Naive thymus-derived CD4-positive, alpha-beta T cell (primary cell): Measurements from ENCODE around the gene TFEB. TPM values are rescaled to one million over a fixed set of nuclear protein-coding genes. Genes with fewer than 3 reads are reported as not detected.

Source experiments
- ATAC-seq: fragments of 150-1000 bp; cut with Tn5 transposase; 2 replicates; pipeline ENCODE4 v1.10.0; 2021; ENCODE audit warnings: mild to moderate bottlenecking, moderate library complexity
- CTCF ChIA-PET: fragments of 350-600 bp; sonication (Branson Sonifier 250); formaldehyde crosslinking; loops from one replicate; lab custom pipeline; 2021; ENCODE audit warnings: antibody characterized with exemption; lab: Charles Lee
- POLR2A ChIA-PET: fragments of 350-600 bp; sonication (Branson Sonifier 250); formaldehyde crosslinking; loops from one replicate; lab custom pipeline; 2021; ENCODE audit warnings: antibody characterized with exemption, inconsistent platforms; lab: Charles Lee
- DNase-seq, 9 donors: peaks; one replicate each; pipeline versions ENCODE4 v3.0.0 to v3.0.0-alpha.2; 2020 to 2022; ENCODE audit warnings: mixed read lengths in 1 of 9
- H3K27ac ChIP-seq: one replicate; pipeline ENCODE4 v1.7.0; 2013; ENCODE audit warnings: mild to moderate bottlenecking, low read depth, low read length, moderate library complexity
- H3K27me3 ChIP-seq, 2 donors: one replicate each; pipeline ENCODE4 v1.7.0; 2013; ENCODE audit warnings: low read length in 2 of 2, mild to moderate bottlenecking in 2 of 2, moderate library complexity in 2 of 2; ENCODE audit not compliant: control insufficient read depth in 2 of 2, insufficient read depth in 2 of 2
- H3K36me3 ChIP-seq, 3 experiments: 1 replicate in 2 of 3; 2 replicates in 1 of 3; pipeline ENCODE4 v1.7.0; 2013; ENCODE audit warnings: low read length in 3 of 3, mild to moderate bottlenecking in 3 of 3, moderate library complexity in 1 of 3; ENCODE audit not compliant: insufficient read depth in 3 of 3, control insufficient read depth in 2 of 3
- H3K4me1 ChIP-seq, 2 donors: one replicate each; pipeline ENCODE4 v1.7.0; 2013; ENCODE audit warnings: low read length in 2 of 2, mild to moderate bottlenecking in 2 of 2, moderate library complexity in 1 of 2; ENCODE audit not compliant: control insufficient read depth in 2 of 2, insufficient read depth in 2 of 2
- H3K4me3 ChIP-seq: 2 replicates; pipeline ENCODE4 v1.7.0; 2013; ENCODE audit warnings: mild to moderate bottlenecking, low read length
- H3K9me3 ChIP-seq, 3 experiments: 1 replicate in 2 of 3; 2 replicates in 1 of 3; pipeline ENCODE4 v1.7.0; 2013; ENCODE audit warnings: low read length in 3 of 3; ENCODE audit not compliant: control insufficient read depth in 2 of 3
- H3K27ac Mint-ChIP-seq, 9 donors: one replicate each; pipeline ENCODE4 v1.8.0; 2020 to 2022; ENCODE audit warnings: mixed read lengths in 9 of 9, mild to moderate bottlenecking in 8 of 9, moderate library complexity in 5 of 9, inconsistent platforms in 2 of 9
- H3K27me3 Mint-ChIP-seq, 5 donors: one replicate each; pipeline ENCODE4 v1.8.0; 2021 to 2022; ENCODE audit warnings: mixed read lengths in 5 of 5, mild to moderate bottlenecking in 1 of 5
- H3K36me3 Mint-ChIP-seq, 5 donors: one replicate each; pipeline ENCODE4 v1.8.0; 2020 to 2022; ENCODE audit warnings: mixed read lengths in 5 of 5, mild to moderate bottlenecking in 3 of 5, inconsistent platforms in 1 of 5
- H3K4me1 Mint-ChIP-seq, 7 donors: one replicate each; pipeline ENCODE4 v1.8.0; 2020 to 2022; ENCODE audit warnings: mixed read lengths in 7 of 7, mild to moderate bottlenecking in 3 of 7, inconsistent platforms in 1 of 7
- H3K4me3 Mint-ChIP-seq, 10 donors: one replicate each; pipeline ENCODE4 v1.8.0; 2020 to 2022; ENCODE audit warnings: mild to moderate bottlenecking in 10 of 10, mixed read lengths in 10 of 10, moderate library complexity in 6 of 10, inconsistent platforms in 2 of 10
- H3K9me3 Mint-ChIP-seq, 11 donors: one replicate each; pipeline ENCODE4 v1.8.0; 2020 to 2022; ENCODE audit warnings: mixed read lengths in 11 of 11, mild to moderate bottlenecking in 4 of 11, inconsistent platforms in 1 of 11, moderate library complexity in 1 of 11
- intact Hi-C, 2 donors: fragments of 100-400 bp; cut with micrococcal nuclease; formaldehyde crosslinking; loops; one replicate each; pipeline ENCODE4 v1.15.1; 2023
- polyA plus RNA-seq, 2 donors: library from polyadenylated mRNA; unstranded; fragments of 300-500 nt; fragmentation: Illumina TruSeq; gene quantifications; one replicate each; pipeline ENCODE4 v1.2.3, GENCODE V29; 2021
- total RNA-seq, 6 experiments: library from RNA in 5 of 6; stranded (reverse) in 5 of 6; gene quantifications; 1 replicate in 5 of 6; 2 replicates in 1 of 6; pipeline ENCODE4 v1.2.3 and lab custom pipeline; 2021 to 2026

TFEB gene
- total and polyA plus RNA-seq, 7 experiments from 2014 or later: 2.4 to 39.9 (median 8.0) TPM

DNA sequence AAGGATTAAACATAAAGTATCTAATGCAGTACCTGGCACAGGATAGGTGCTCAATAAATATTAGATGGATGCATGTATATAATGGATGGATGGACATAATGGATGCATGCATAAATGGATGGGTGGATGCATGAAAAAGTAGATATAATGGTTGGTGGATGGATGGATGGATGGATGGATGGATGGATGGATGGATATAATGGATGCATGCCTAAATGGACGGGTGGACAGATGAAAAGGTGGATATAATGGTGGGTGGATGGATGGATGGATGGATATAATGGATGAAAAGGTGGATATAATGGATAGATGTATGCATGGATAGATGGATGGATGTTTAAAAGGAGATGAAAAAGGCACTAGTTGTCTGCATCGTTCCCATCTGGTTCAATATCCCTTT, 26.0 kb downstream of the TFEB start:
- H3K36me3 Mint-ChIP-seq: peaks cover 0 to 4% (median 3%) of the 10 kb centered on the region in 5 donors
- ATAC-seq (no peak), DNase-seq (no peak)
- no peaks in the 10 kb centered on the region for H3K9me3 ChIP-seq
- no peak overlapping the region for H3K27ac Mint-ChIP-seq
- H3K27me3 ChIP-seq: no peaks in the 10 kb centered on the region
- no peaks in the 10 kb centered on the region for H3K9me3 Mint-ChIP-seq
- POLR2A ChIA-PET: interaction anchor here (1.0 kb wide), 1 partner anchor 13 kb away, joined by 4 read pairs; no protein-coding TSS in a partner anchor
- no peak overlapping the region for H3K27ac ChIP-seq
- H3K4me1 ChIP-seq: peaks cover 26 to 31% of the 10 kb centered on the region in 2 donors
- peaks cover 33 to 56% (median 36%) of the 10 kb centered on the region in 7 donors for H3K4me1 Mint-ChIP-seq
- CTCF ChIA-PET: no interaction called here
- H3K36me3 ChIP-seq: no peaks in the 10 kb centered on the region
- H3K4me3 Mint-ChIP-seq: no peak overlapping the region
- no peak overlapping the region for H3K4me3 ChIP-seq
- no peaks in the 10 kb centered on the region for H3K27me3 Mint-ChIP-seq
- intact Hi-C loops: no loop called here

DNA sequence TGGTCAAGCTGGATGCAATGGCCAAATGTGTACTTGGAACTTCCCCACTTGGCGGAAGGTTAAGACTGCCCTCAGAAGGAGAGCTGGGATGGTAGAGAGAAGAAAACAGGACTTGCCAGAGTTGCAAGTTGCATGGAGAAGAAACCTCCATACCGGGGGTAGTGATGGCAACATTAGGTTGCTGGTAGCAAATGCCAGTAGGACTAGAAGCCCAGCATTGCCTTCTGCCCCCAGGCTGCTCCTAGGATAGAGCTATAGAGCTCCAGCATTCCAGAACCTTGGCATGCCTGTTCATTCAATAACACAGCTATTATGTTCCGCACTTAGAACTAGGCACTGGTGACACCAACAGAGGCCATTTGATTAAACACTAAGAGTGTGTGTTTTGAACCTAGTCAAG, 26.6 kb downstream of the TFEB start:
- Mint-ChIP-seq H3K4me1 (peaks cover 33 to 56% (median 36%) of the 10 kb centered on the region in 7 donors), H3K4me3 (peak overlapping the region in 3 of 10 donors; percentile 67 to 79 (median 70)), H3K9me3 (no peaks in the 10 kb centered on the region), H3K27ac (no peak overlapping the region), H3K27me3 (no peaks in the 10 kb centered on the region), H3K36me3 (peaks cover 0 to 4% (median 3%) of the 10 kb centered on the region in 5 donors)
- ChIA-PET POLR2A (interaction anchor here (1.0 kb wide), 1 partner anchor 13 kb away, joined by 4 read pairs; no protein-coding TSS in a partner anchor), CTCF (no interaction called here)
- Histone ChIP-seq H3K9me3 (no peaks in the 10 kb centered on the region), H3K4me3 (no peak overlapping the region), H3K4me1 (peaks cover 26 to 31% of the 10 kb centered on the region in 2 donors), H3K27me3 (no peaks in the 10 kb centered on the region), H3K27ac (no peak overlapping the region), H3K36me3 (no peaks in the 10 kb centered on the region)
- DNase-seq (no peak), ATAC-seq (no peak)
- intact Hi-C loops: no loop called here

DNA sequence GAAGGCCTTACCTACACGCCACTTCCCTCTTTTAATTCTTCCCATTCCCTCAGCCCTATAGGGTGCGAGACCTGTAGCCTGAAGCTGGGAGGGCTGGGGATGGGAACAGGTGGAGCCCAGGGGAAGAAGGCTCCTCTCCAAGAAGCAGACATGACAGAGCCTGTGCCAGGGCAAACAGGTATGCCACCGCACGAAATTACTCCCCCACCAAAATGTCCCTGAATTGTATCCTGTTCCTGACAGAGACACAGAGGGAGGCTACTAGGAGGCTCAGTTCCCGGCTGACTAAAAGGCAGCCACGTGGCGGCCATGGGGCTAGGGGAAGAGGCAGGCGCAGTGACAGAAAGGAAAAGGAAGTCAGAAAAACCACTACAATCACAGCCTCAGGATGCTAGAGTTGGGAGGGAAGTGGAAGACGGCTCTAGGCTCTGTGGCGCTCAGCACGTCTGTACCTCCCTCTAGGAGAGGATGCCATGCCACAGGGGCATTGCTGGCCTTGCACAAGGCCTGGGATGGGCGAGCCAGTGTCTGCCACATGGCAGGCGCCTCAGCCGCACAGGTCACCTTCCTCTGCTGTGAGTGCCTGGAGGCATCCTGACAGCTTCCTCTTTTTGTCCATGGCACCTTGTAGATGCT, 27.7 kb downstream of the TFEB start:
- DNase-seq: peak in 8 of 9 donors; percentile 26 to 57 (median 54)
- no peaks in the 10 kb centered on the region for H3K27me3 Mint-ChIP-seq
- ChIA-PET CTCF (interaction anchor here (0.7 kb wide), 1 partner anchor 27 kb away, joined by 3 read pairs; no protein-coding TSS in a partner anchor), POLR2A (no interaction called here)
- H3K9me3 ChIP-seq: no peaks in the 10 kb centered on the region
- peaks cover 26 to 31% of the 10 kb centered on the region in 2 donors for H3K4me1 ChIP-seq
- peaks cover 30 to 56% (median 36%) of the 10 kb centered on the region in 7 donors for H3K4me1 Mint-ChIP-seq
- no peak overlapping the region for H3K27ac ChIP-seq
- intact Hi-C loops: loop anchor here in 1 of 2 donors (1.0 to 2.0 kb wide), 2 partner anchors 25 to 28 kb away; partner anchors contain the start of gene TFEB
- peak; percentile 73 for ATAC-seq
- no peaks in the 10 kb centered on the region for H3K9me3 Mint-ChIP-seq
- H3K36me3 Mint-ChIP-seq: peaks cover 0 to 4% (median 3%) of the 10 kb centered on the region in 5 donors
- peak overlapping the region in 7 of 9 donors; percentile 4 to 86 (median 66) for H3K27ac Mint-ChIP-seq
- no peaks in the 10 kb centered on the region for H3K36me3 ChIP-seq
- peak overlapping the region; percentile 21 for H3K4me3 ChIP-seq
- H3K27me3 ChIP-seq: no peaks in the 10 kb centered on the region
- H3K4me3 Mint-ChIP-seq: peak overlapping the region; percentile 54 to 85 (median 74)

DNA sequence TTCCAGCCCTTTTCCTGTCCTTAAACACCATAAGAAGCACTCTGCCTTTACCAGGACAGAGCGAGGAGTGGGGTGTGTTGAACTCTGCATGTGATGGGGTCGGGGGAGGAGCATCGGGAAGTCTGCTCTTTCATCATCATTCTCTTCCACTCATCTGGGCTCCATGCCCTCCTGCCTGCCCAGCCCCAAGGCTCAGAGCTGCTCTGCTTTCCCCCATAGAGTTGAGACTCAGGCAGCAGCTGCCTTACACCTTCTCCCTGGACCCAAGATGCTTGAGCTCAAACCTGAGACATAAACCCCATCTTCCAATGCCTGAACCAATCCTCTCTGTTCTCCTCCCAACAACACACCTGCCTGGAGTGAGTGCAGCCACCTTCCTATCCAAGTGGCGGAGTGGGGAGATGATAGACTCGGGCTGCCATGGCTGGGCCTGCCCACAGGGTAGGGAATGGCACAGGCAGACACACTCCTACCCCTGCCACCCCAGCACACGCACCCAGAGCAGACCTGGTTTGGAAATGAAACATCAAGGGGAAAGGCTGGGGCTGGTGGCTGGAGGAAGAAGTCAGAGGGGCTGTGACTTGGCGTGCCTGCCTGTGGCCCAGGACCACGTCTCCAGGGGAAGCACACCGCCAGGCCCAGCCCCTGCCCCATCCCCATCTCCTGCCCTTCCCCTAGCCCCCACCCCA, 28.4 kb downstream of the TFEB start:
- intact Hi-C loops: loop anchor here (1.0 to 2.0 kb wide), 2 partner anchors 24 to 28 kb away; partner anchors contain the start of gene TFEB (in 2 of the 2)
- Histone ChIP-seq H3K4me1 (peaks cover 26 to 31% of the 10 kb centered on the region in 2 donors), H3K36me3 (no peaks in the 10 kb centered on the region), H3K4me3 (peak overlapping the region; percentile 9), H3K27me3 (no peaks in the 10 kb centered on the region), H3K27ac (no peak overlapping the region), H3K9me3 (no peaks in the 10 kb centered on the region)
- H3K4me3 Mint-ChIP-seq: peak overlapping the region in 9 of 10 donors; percentile 49 to 85 (median 70)
- peaks cover 30 to 56% (median 36%) of the 10 kb centered on the region in 7 donors for H3K4me1 Mint-ChIP-seq
- peak overlapping the region in 6 of 9 donors; percentile 7 to 86 (median 66) for H3K27ac Mint-ChIP-seq
- POLR2A ChIA-PET: no interaction called here
- no peak for ATAC-seq
- H3K27me3 Mint-ChIP-seq: no peaks in the 10 kb centered on the region
- H3K9me3 Mint-ChIP-seq: no peaks in the 10 kb centered on the region
- no peak for DNase-seq
- peaks cover 0 to 4% (median 3%) of the 10 kb centered on the region in 5 donors for H3K36me3 Mint-ChIP-seq
- CTCF ChIA-PET: no interaction called here

DNA sequence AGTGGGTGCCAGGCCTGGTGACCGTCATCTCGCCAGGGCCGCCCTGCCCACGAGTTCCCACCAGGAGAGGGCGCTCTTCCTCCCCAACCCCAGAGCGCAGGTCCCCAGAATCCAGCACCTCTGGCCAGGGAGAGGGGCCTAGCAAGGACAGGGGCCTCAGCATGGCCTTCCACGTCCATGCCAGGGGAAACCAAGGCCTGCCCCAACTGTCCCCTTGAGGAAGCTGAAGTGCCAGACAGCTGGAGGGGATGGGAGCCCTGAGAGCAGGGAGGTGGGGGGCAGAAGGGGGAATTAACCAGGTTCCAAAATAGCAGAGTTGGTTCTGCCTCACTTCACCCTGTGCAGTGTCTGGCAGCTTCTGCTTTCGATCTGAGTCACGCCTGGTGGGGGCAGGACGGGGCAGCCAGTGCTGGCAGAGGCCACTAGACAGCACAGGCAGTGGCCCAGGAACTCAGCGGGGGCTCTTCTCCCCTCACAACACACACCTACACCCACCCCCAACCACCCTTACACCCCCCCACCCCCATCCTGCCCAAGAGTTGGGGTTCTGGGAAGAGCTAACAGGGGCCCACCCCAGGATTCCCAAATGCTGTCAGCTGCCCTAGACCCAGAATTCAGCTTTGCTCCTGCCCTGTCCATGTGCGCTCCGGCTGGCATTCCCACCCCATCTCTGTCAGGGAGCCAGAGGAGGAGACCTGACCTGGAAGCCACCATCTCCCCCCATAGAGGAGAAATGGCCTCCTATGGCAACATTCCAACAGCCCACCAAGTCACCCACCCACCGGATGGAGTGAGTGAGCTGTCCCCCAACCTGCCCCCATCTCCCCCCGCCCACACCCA, 29.2 kb downstream of the TFEB start:
- H3K4me1 ChIP-seq: peaks cover 26 to 31% of the 10 kb centered on the region in 2 donors
- H3K36me3 ChIP-seq: no peaks in the 10 kb centered on the region
- ATAC-seq: peak; percentile 88
- H3K27ac ChIP-seq: no peak overlapping the region
- H3K4me3 Mint-ChIP-seq: peak overlapping the region in 3 of 10 donors; percentile 67 to 77 (median 70)
- H3K27ac Mint-ChIP-seq: peak overlapping the region in 2 of 9 donors; percentile 7 to 74
- H3K27me3 Mint-ChIP-seq: no peaks in the 10 kb centered on the region
- H3K4me1 Mint-ChIP-seq: peaks cover 30 to 59% (median 36%) of the 10 kb centered on the region in 7 donors
- no peak overlapping the region for H3K4me3 ChIP-seq
- intact Hi-C loops: loop anchor here (1.0 to 2.0 kb wide), 2 partner anchors 23 to 29 kb away; partner anchors contain the start of gene TFEB (in 1 of the 2)
- POLR2A ChIA-PET: interaction anchor here (0.6 kb wide), 1 partner anchor 1135 kb away, joined by 3 read pairs; no protein-coding TSS in a partner anchor
- H3K9me3 ChIP-seq: no peaks in the 10 kb centered on the region
- peak in 2 of 9 donors; percentile 49 to 63 for DNase-seq
- no peaks in the 10 kb centered on the region for H3K27me3 ChIP-seq
- H3K36me3 Mint-ChIP-seq: peaks cover 0 to 4% (median 3%) of the 10 kb centered on the region in 5 donors
- no peaks in the 10 kb centered on the region for H3K9me3 Mint-ChIP-seq
- CTCF ChIA-PET: interaction anchor here (1.3 kb wide), 1 partner anchor 487 kb away, joined by 4 read pairs; no protein-coding TSS in a partner anchor
